K562 (cell line): ENCODE results near the gene PPIA. TPM values are rescaled to one million over a fixed set of nuclear protein-coding genes. Genes with fewer than 3 reads are reported as not detected.
A peak's percentile ranks its signal among the peaks of the same experiment; 100 is the strongest.

Experiments used
- CREM ChIP-seq: IDR thresholded peaks from 2 replicates; pipeline ENCODE4 v1.6.1; 2014; ENCODE audit warnings: antibody characterized with exemption, low read depth
- GMEB1 ChIP-seq: fragments of 250-450 bp; sonication (Bioruptor Pico); IDR thresholded peaks from 2 replicates; pipeline ENCODE4 v1.4.0; 2020; ENCODE audit warnings: mild to moderate bottlenecking
- PHF8 ChIP-seq: fragments of 200-600 bp; sonication (generic); IDR thresholded peaks from 2 replicates; pipeline ENCODE4 v1.6.1; 2012; ENCODE audit warnings: mixed run types, mild to moderate bottlenecking, inconsistent platforms, low read length, moderate library complexity, borderline replicate concordance
- RB1 ChIP-seq: fragments of 450-650 bp; IDR thresholded peaks from 2 replicates; pipeline ENCODE4 v1.6.1; 2017; ENCODE audit warnings: low read depth, mild to moderate bottlenecking
- RBM14 ChIP-seq: fragments of 200-400 bp; formaldehyde crosslinking; IDR thresholded peaks from 2 replicates; pipeline ENCODE4 v1.6.1; 2018; ENCODE audit warnings: low read depth, mild to moderate bottlenecking, low read length, moderate library complexity, borderline replicate concordance; ENCODE audit not compliant: insufficient read depth
- RFX5 ChIP-seq: IDR thresholded peaks from 2 replicates; pipeline ENCODE4 v1.6.1; 2011; ENCODE audit warnings: low read depth, mild to moderate bottlenecking, improper control_type of control experiment, low read length
- SLC30A9 ChIP-seq: fragments of 250-450 bp; sonication (Bioruptor Pico); IDR thresholded peaks from 2 replicates; pipeline ENCODE4 v1.8.0; 2022; ENCODE audit warnings: mild to moderate bottlenecking, moderate library complexity
- ZBTB40 ChIP-seq, 2 experiments: fragments of 450-650 bp in 1 of 2; sonication (generic) in 1 of 2; formaldehyde crosslinking in 1 of 2; IDR thresholded peaks; 2 replicates each; pipeline versions ENCODE4 v1.7.1 to v1.9.0; 2016 to 2022; ENCODE audit warnings: inconsistent platforms in 1 of 2, mild to moderate bottlenecking in 1 of 2, missing genetic modification reagents in 1 of 2
- ZFX ChIP-seq: sonication (generic); formaldehyde crosslinking; IDR thresholded peaks from 2 replicates; pipeline ENCODE4 v1.8.0; 2022; ENCODE audit warnings: mild to moderate bottlenecking, missing genetic modification reagents, moderate library complexity
- polyA plus RNA-seq, 8 experiments: library from polyadenylated mRNA; depleted of rRNA in 4 of 8; stranded (reverse) in 5 of 8; unstranded in 3 of 8; fragments of >200 nt; fragmentation: Nextera tagmentation in 2 of 8; fragmentation: Illumina TruSeq in 1 of 8; extraction: Ambion mirVana in 2 of 8; extraction: Trizol in 1 of 8; gene quantifications; 2 replicates each; pipeline versions ENCODE4 v1.2.1 to v1.2.3, GENCODE V29; 2011 to 2014; ENCODE audit warnings: inconsistent platforms in 1 of 8, missing spikeins in 1 of 8
- total RNA-seq, 7 experiments: library from RNA; depleted of rRNA in 6 of 7; stranded (reverse); fragments of >200 nt in 6 of 7; fragmentation: Illumina TruSeq in 2 of 7; extraction: Trizol in 2 of 7; gene quantifications; 2 replicates each; pipeline versions ENCODE4 v1.2.1 to v1.2.3, GENCODE V29; 2011 to 2021; ENCODE audit warnings: low replicate concordance in 1 of 7
- TF ChIP-seq, protein P1 (sequence below): sonication (generic); formaldehyde crosslinking; IDR thresholded peaks from 2 replicates; pipeline ENCODE4 v1.9.0; 2022; ENCODE audit warnings: mild to moderate bottlenecking, missing genetic modification reagents
- TF ChIP-seq, protein P2 (sequence below), 2 experiments: IDR thresholded peaks; 2 replicates each; pipeline ENCODE4 v1.6.1; 2011; ENCODE audit warnings: borderline replicate concordance in 1 of 2, control low read depth in 1 of 2, low read depth in 1 of 2, low read length in 1 of 2, mild to moderate bottlenecking in 1 of 2, mixed read lengths in 1 of 2, moderate library complexity in 1 of 2; ENCODE audit not compliant: insufficient read depth in 1 of 2, insufficient read length in 1 of 2, poor library complexity in 1 of 2, severe bottlenecking in 1 of 2; ENCODE audit errors: extremely low read depth in 1 of 2

The PPIA gene
- total and polyA plus RNA-seq, 9 of the 15 experiments (the other 6 are each of a cell fraction or from before 2014, with no cell fraction given), result 2,583 to 7,504 (median 3,973) TPM

- TF ChIP-seq ZFX (CRISPR knock-in tag) (peak; percentile 95), CREM (peak; percentile 91), PHF8 (peak; percentile 83; the same call in 1 of the 2 replicates), GMEB1 (peak; percentile 58), RBM14 (no peak), ZBTB40 (IDR thresholded peaks at IDR 0.05) (no peak), ZBTB40 (CRISPR knock-in tag; IDR thresholded peaks at IDR 0.05) (no peak), RFX5 (no peak), RB1 (0 out of 2 replicates have a peak, but pooled peaks have one; percentile 6), SLC30A9 (CRISPR knock-in tag) (no peak)
- TF ChIP-seq, protein P1, sequence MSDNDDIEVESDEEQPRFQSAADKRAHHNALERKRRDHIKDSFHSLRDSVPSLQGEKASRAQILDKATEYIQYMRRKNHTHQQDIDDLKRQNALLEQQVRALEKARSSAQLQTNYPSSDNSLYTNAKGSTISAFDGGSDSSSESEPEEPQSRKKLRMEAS (CRISPR knock-in tag), result peak; percentile 93
- TF ChIP-seq, protein P2, sequence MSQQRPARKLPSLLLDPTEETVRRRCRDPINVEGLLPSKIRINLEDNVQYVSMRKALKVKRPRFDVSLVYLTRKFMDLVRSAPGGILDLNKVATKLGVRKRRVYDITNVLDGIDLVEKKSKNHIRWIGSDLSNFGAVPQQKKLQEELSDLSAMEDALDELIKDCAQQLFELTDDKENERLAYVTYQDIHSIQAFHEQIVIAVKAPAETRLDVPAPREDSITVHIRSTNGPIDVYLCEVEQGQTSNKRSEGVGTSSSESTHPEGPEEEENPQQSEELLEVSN (IDR thresholded peaks at IDR 0.05; ENCODE audit: borderline replicate concordance in 1 of 2, extremely low read depth in 1 of 2, insufficient read depth in 1 of 2, insufficient read length in 1 of 2, low read depth in 1 of 2, low read length in 1 of 2, poor library complexity in 1 of 2, severe bottlenecking in 1 of 2), result peak; percentile 83 to 88
Measured at GRCh38 chr7:44761207-44762161, 35.0 kb upstream of the PPIA start (continued).
